MCF 10A (cell line): ENCODE data around the gene MSI1. TPM values are rescaled to one million over a fixed set of nuclear protein-coding genes. Genes with fewer than 3 reads are reported as not detected.

Source experiments
- BruUV-seq: library from RNA; stranded (reverse); fragments of 400-500 nt; replicated peaks from 2 replicates; lab custom pipeline; 2021; lab: Mats Ljungman, UMichigan
- CTCF ChIA-PET: fragments of 300-600 bp; sonication (Branson Sonifier 250); formaldehyde crosslinking; extraction: SDS; loops from one replicate; lab custom pipeline; 2021; ENCODE audit warnings: antibody characterized with exemption, inconsistent platforms; lab: Yijun Ruan, JAX
- POLR2A ChIA-PET: fragments of 300-600, 350-650 bp; sonication (Branson Sonifier 250); formaldehyde crosslinking; extraction: SDS; loops from one replicate; lab custom pipeline; 2020; ENCODE audit warnings: antibody characterized with exemption, inconsistent platforms; lab: Yijun Ruan, JAX
- DNase-seq: peaks from one replicate; pipeline ENCODE4 v3.0.0-alpha.2; 2018; ENCODE audit not compliant: unreplicated experiment
- H3K27ac Mint-ChIP-seq: one replicate; pipeline ENCODE4 v1.8.0; 2022; ENCODE audit warnings: mild to moderate bottlenecking, low read depth, mixed read lengths; ENCODE audit not compliant: unreplicated experiment
- H3K27me3 Mint-ChIP-seq: one replicate; pipeline ENCODE4 v1.8.0; 2022; ENCODE audit warnings: mixed read lengths; ENCODE audit not compliant: insufficient read depth, unreplicated experiment
- H3K36me3 Mint-ChIP-seq: one replicate; pipeline ENCODE4 v1.8.0; 2022; ENCODE audit warnings: mild to moderate bottlenecking, moderate library complexity, mixed read lengths; ENCODE audit not compliant: insufficient read depth, unreplicated experiment
- H3K4me1 Mint-ChIP-seq: one replicate; pipeline ENCODE4 v1.8.0; 2022; ENCODE audit warnings: mixed read lengths; ENCODE audit not compliant: insufficient read depth, unreplicated experiment
- H3K4me3 Mint-ChIP-seq: one replicate; pipeline ENCODE4 v1.8.0; 2022; ENCODE audit warnings: mild to moderate bottlenecking, moderate library complexity, mixed read lengths; ENCODE audit not compliant: unreplicated experiment
- H3K9me3 Mint-ChIP-seq: one replicate; pipeline ENCODE4 v1.8.0; 2022; ENCODE audit warnings: mixed read lengths; ENCODE audit not compliant: unreplicated experiment
- CTCF ChIP-seq: fragments of 200-600 bp; IDR thresholded peaks from one replicate; pipeline ENCODE4 v1.8.0; 2022; ENCODE audit warnings: antibody characterized with exemption, mild to moderate bottlenecking; ENCODE audit not compliant: unreplicated experiment
- intact Hi-C: fragments of 100-400 bp; cut with micrococcal nuclease; formaldehyde crosslinking; loops from 2 replicates; pipeline ENCODE4 v1.14.1; 2022
- total RNA-seq: library from RNA; stranded (reverse); gene quantifications from 2 replicates; pipeline ENCODE4 v1.2.3, GENCODE V29; 2022

Gene MSI1
- total RNA-seq, 1 experiment from 2014 or later = not detected

GRCh38 chr12:120388691-120389481 is 19.9 kb upstream of the MSI1 start:
- no TSS peak for BruUV-seq
- peaks cover 33% of the 10 kb centered on the region for H3K27me3 Mint-ChIP-seq
- ChIA-PET POLR2A (no interaction called here), CTCF (interaction anchor here (0.6 kb wide), 1 partner anchor 40 kb away, joined by 3 read pairs; no protein-coding TSS in a partner anchor)
- no peak for DNase-seq
- H3K36me3 Mint-ChIP-seq = no peaks in the 10 kb centered on the region
- no peak overlapping the region for H3K4me3 Mint-ChIP-seq
- H3K4me1 Mint-ChIP-seq = no peaks in the 10 kb centered on the region
- TF ChIP-seq CTCF = no peak
- H3K27ac Mint-ChIP-seq = no peak overlapping the region
- no peaks in the 10 kb centered on the region for H3K9me3 Mint-ChIP-seq
- intact Hi-C loops = no loop called here

GRCh38 chr12:120381752-120382419 is 12.9 kb upstream of the MSI1 start:
- Mint-ChIP-seq H3K36me3 (no peaks in the 10 kb centered on the region), H3K27ac (no peak overlapping the region), H3K4me3 (no peak overlapping the region), H3K4me1 (no peaks in the 10 kb centered on the region), H3K27me3 (peaks cover 25% of the 10 kb centered on the region), H3K9me3 (no peaks in the 10 kb centered on the region)
- DNase-seq = peak; percentile 14
- ChIA-PET CTCF (interaction anchor here (1.1 kb wide), 1 partner anchor 49 kb away, joined by 3 read pairs; no protein-coding TSS in a partner anchor), POLR2A (no interaction called here)
- intact Hi-C loops = no loop called here
- no peak for TF ChIP-seq CTCF
- BruUV-seq = no TSS peak

- no peaks in the 10 kb centered on the region for H3K4me1 Mint-ChIP-seq
- DNase-seq = no peak
- H3K4me3 Mint-ChIP-seq = no peak overlapping the region
- no peak for TF ChIP-seq CTCF
- H3K27ac Mint-ChIP-seq = no peak overlapping the region
- no TSS peak for BruUV-seq
- H3K36me3 Mint-ChIP-seq = no peaks in the 10 kb centered on the region
- no peaks in the 10 kb centered on the region for H3K9me3 Mint-ChIP-seq
- intact Hi-C loops = no loop called here
- peaks cover 47% of the 10 kb centered on the region for H3K27me3 Mint-ChIP-seq
- ChIA-PET CTCF (no interaction called here), POLR2A (no interaction called here)
Measured at GRCh38 chr12:120378036-120378435, 9.1 kb upstream of the MSI1 start.

GRCh38 chr12:120377611-120378010 is 8.6 kb upstream of the MSI1 start:
- DNase-seq = no peak
- no peak overlapping the region for H3K4me3 Mint-ChIP-seq
- H3K4me1 Mint-ChIP-seq = no peaks in the 10 kb centered on the region
- H3K9me3 Mint-ChIP-seq = no peaks in the 10 kb centered on the region
- no peak for TF ChIP-seq CTCF
- no TSS peak for BruUV-seq
- intact Hi-C loops = no loop called here
- no peak overlapping the region for H3K27ac Mint-ChIP-seq
- H3K36me3 Mint-ChIP-seq = no peaks in the 10 kb centered on the region
- peaks cover 50% of the 10 kb centered on the region for H3K27me3 Mint-ChIP-seq
- ChIA-PET POLR2A (no interaction called here), CTCF (no interaction called here)
